Large intestine (tissue), 3 donors: ENCODE results near the gene STS. TPM values are rescaled to one million over a fixed set of nuclear protein-coding genes. Genes with fewer than 3 reads are reported as not detected.
A peak's percentile ranks its signal among the peaks of the same experiment; 100 is the strongest.

Experiments
- DNase-seq, 2 donors: peaks; one replicate each; pipeline versions ENCODE4 v3.0.0 to v3.0.0-alpha.2; 2013
- H3K27ac ChIP-seq: one replicate; pipeline ENCODE4 v1.5.1; 2013; ENCODE audit warnings: low read length
- H3K27me3 ChIP-seq: 2 replicates; pipeline ENCODE4 v1.6.1; 2013; ENCODE audit warnings: low read length; ENCODE audit not compliant: control insufficient read depth, insufficient read depth
- H3K36me3 ChIP-seq: 2 replicates; pipeline ENCODE4 v1.6.1; 2013; ENCODE audit warnings: low read length; ENCODE audit not compliant: control insufficient read depth, insufficient read depth
- H3K4me1 ChIP-seq: one replicate; pipeline ENCODE4 v1.6.1; 2013; ENCODE audit warnings: low read length; ENCODE audit not compliant: control insufficient read depth, insufficient read depth
- H3K4me3 ChIP-seq: one replicate; pipeline ENCODE4 v1.5.1; 2013; ENCODE audit warnings: low read length
- H3K9me3 ChIP-seq: one replicate; pipeline ENCODE4 v1.6.1; 2013; ENCODE audit warnings: mild to moderate bottlenecking, low read depth, low read length, moderate library complexity; ENCODE audit not compliant: control insufficient read depth
- WGBS: methylation state at CpG from one replicate; pipeline ENCODE4 v1.1.5; 2013; ENCODE audit warnings: low lambda C conversion rate; ENCODE audit not compliant: insufficient coverage; 5-methylcytosine and 5-hydroxymethylcytosine counted together
- polyA plus RNA-seq: library from polyadenylated mRNA; unstranded; fragments of 120-200 nt; gene quantifications from one replicate; pipeline ENCODE4 v1.2.1, GENCODE V29; 2013

STS gene
- polyA plus RNA-seq, 1 donor = 3.5 TPM

- Histone ChIP-seq H3K27ac (no peak overlapping the region), H3K27me3 (no peaks in the 10 kb centered on the region), H3K4me1 (peaks cover 18% of the 10 kb centered on the region), H3K9me3 (no peaks in the 10 kb centered on the region), H3K36me3 (no peaks in the 10 kb centered on the region), H3K4me3 (no peak overlapping the region)
- no CpG with 5 or more reads among the region's 7 CpGs for WGBS
- DNase-seq = no peak
Observed at GRCh38 chrX:7112071-7112470, 35.4 kb upstream of the STS start.

GRCh38 chrX:7115557-7115956 lies 32.0 kb upstream of the STS start:
- H3K4me1 ChIP-seq = peaks cover 8% of the 10 kb centered on the region
- H3K27ac ChIP-seq = no peak overlapping the region
- H3K36me3 ChIP-seq = no peaks in the 10 kb centered on the region
- WGBS = no CpG with 5 or more reads among the region's 6 CpGs
- no peak overlapping the region for H3K4me3 ChIP-seq
- no peaks in the 10 kb centered on the region for H3K27me3 ChIP-seq
- no peak for DNase-seq
- H3K9me3 ChIP-seq = no peaks in the 10 kb centered on the region

- no peak overlapping the region for H3K27ac ChIP-seq
- no peak for DNase-seq
- no peaks in the 10 kb centered on the region for H3K36me3 ChIP-seq
- no CpG with 5 or more reads among the region's 3 CpGs for WGBS
- H3K9me3 ChIP-seq = no peaks in the 10 kb centered on the region
- H3K27me3 ChIP-seq = no peaks in the 10 kb centered on the region
- H3K4me1 ChIP-seq = peaks cover 7% of the 10 kb centered on the region
- H3K4me3 ChIP-seq = no peak overlapping the region
Observed at GRCh38 chrX:7116081-7116480, 31.4 kb upstream of the STS start.

GRCh38 chrX:7117587-7117986 lies 29.9 kb upstream of the STS start:
- Histone ChIP-seq H3K9me3 (no peaks in the 10 kb centered on the region), H3K4me1 (peaks cover 13% of the 10 kb centered on the region), H3K4me3 (no peak overlapping the region), H3K36me3 (no peaks in the 10 kb centered on the region), H3K27ac (no peak overlapping the region), H3K27me3 (no peaks in the 10 kb centered on the region)
- no peak for DNase-seq
- WGBS = no CpG with 5 or more reads among the region's 3 CpGs

- Histone ChIP-seq H3K27me3 (no peaks in the 10 kb centered on the region), H3K36me3 (no peaks in the 10 kb centered on the region), H3K4me3 (no peak overlapping the region), H3K27ac (peak overlapping the region; percentile 88), H3K9me3 (no peaks in the 10 kb centered on the region), H3K4me1 (peaks cover 13% of the 10 kb centered on the region)
- no CpG with 5 or more reads among the region's 7 CpGs for WGBS
- DNase-seq = peak; percentile 43 to 65
Observed at GRCh38 chrX:7119950-7120877, 27.3 kb upstream of the STS start.

GRCh38 chrX:7120878-7121219 lies 26.7 kb upstream of the STS start:
- Histone ChIP-seq H3K9me3 (no peaks in the 10 kb centered on the region), H3K4me3 (no peak overlapping the region), H3K36me3 (no peaks in the 10 kb centered on the region), H3K27me3 (no peaks in the 10 kb centered on the region), H3K27ac (peak overlapping the region; percentile 88), H3K4me1 (peaks cover 13% of the 10 kb centered on the region)
- no CpG with 5 or more reads among the region's 2 CpGs for WGBS
- DNase-seq = no peak

GRCh38 chrX:7127056-7127455 lies 20.5 kb upstream of the STS start:
- Histone ChIP-seq H3K36me3 (no peaks in the 10 kb centered on the region), H3K27me3 (no peaks in the 10 kb centered on the region), H3K27ac (peak overlapping the region; percentile 23), H3K4me1 (peaks cover 2% of the 10 kb centered on the region), H3K4me3 (no peak overlapping the region), H3K9me3 (no peaks in the 10 kb centered on the region)
- WGBS = no CpG with 5 or more reads among the region's 2 CpGs
- DNase-seq = no peak

- Histone ChIP-seq H3K9me3 (no peaks in the 10 kb centered on the region), H3K27ac (peak overlapping the region; percentile 61), H3K36me3 (no peaks in the 10 kb centered on the region), H3K27me3 (no peaks in the 10 kb centered on the region), H3K4me3 (no peak overlapping the region), H3K4me1 (peaks cover 17% of the 10 kb centered on the region)
- no peak for DNase-seq
- WGBS = no CpG with 5 or more reads among the region's 13 CpGs
Observed at GRCh38 chrX:7131621-7132020, 15.9 kb upstream of the STS start.

GRCh38 chrX:7132335-7133049 lies 15.0 kb upstream of the STS start:
- H3K36me3 ChIP-seq = no peaks in the 10 kb centered on the region
- no peaks in the 10 kb centered on the region for H3K9me3 ChIP-seq
- peak overlapping the region; percentile 76 for H3K27ac ChIP-seq
- no CpG with 5 or more reads among the region's 3 CpGs for WGBS
- peak; percentile 87 to 92 for DNase-seq
- no peaks in the 10 kb centered on the region for H3K27me3 ChIP-seq
- H3K4me1 ChIP-seq = peaks cover 17% of the 10 kb centered on the region
- no peak overlapping the region for H3K4me3 ChIP-seq

- no peaks in the 10 kb centered on the region for H3K27me3 ChIP-seq
- no peak overlapping the region for H3K4me3 ChIP-seq
- H3K9me3 ChIP-seq = no peaks in the 10 kb centered on the region
- peak overlapping the region; percentile 76 for H3K27ac ChIP-seq
- H3K4me1 ChIP-seq = peaks cover 17% of the 10 kb centered on the region
- no CpG with 5 or more reads among the region's 8 CpGs for WGBS
- no peak for DNase-seq
- no peaks in the 10 kb centered on the region for H3K36me3 ChIP-seq
Observed at GRCh38 chrX:7133050-7133440, 14.5 kb upstream of the STS start.
